GM06990 (cell line): ENCODE measurements around the gene PROKR1.
A peak's percentile ranks its signal among the peaks of the same experiment; 100 is the strongest.
"Not testable (repeated sequence)": the region's sequence is repeated elsewhere in the genome, so short reads cannot be mapped to it uniquely, and the experiment has no call there.

ENCODE experiments used
- DNase-seq: peaks from one replicate; pipeline ENCODE4 v3.0.0-alpha.2; 2011; ENCODE audit not compliant: insufficient read length; ENCODE audit errors: extremely low read depth
- H3K27me3 ChIP-seq: replicated peaks from 2 replicates; pipeline ENCODE4 v1.6.0; 2011; ENCODE audit warnings: low read length; ENCODE audit not compliant: control insufficient read depth, insufficient read depth
- H3K36me3 ChIP-seq: 2 replicates; pipeline ENCODE4 v1.5.1; 2011; ENCODE audit warnings: low read length; ENCODE audit not compliant: control insufficient read depth, insufficient read depth
- H3K4me3 ChIP-seq: replicated peaks from 2 replicates; pipeline ENCODE4 v1.5.1; 2011; ENCODE audit warnings: low read depth, mild to moderate bottlenecking, control low read depth, low read length
- CTCF ChIP-seq: IDR thresholded peaks from 2 replicates; pipeline ENCODE4 v1.5.1; 2011; ENCODE audit warnings: low read length, control low read depth, mild to moderate bottlenecking, inconsistent platforms; ENCODE audit not compliant: insufficient read depth, poor library complexity, severe bottlenecking

Gene PROKR1

GRCh38 chr2:68643011-68643873, at the start of gene PROKR1:
Gene PROKR1 (plus strand): TSS chr2:68643579. CDS start chr2:68645822, 2,243 bp downstream.
- peaks cover 5% of the 10 kb centered on the region for H3K27me3 ChIP-seq
- DNase-seq: no peak
- peak within 1 kb of the TSS; percentile 15; the same call in 1 of the 2 replicates for H3K4me3 ChIP-seq
- TF ChIP-seq CTCF: no peak
- no peaks in the 10 kb centered on the region for H3K36me3 ChIP-seq

GRCh38 chr2:68594041-68594440, 49.3 kb upstream of the PROKR1 start:
- no peak for TF ChIP-seq CTCF
- DNase-seq: no peak
- H3K4me3 ChIP-seq: no peak overlapping the region
- H3K36me3 ChIP-seq: no peaks in the 10 kb centered on the region
- H3K27me3 ChIP-seq: no peaks in the 10 kb centered on the region

- H3K36me3 ChIP-seq: no peaks in the 10 kb centered on the region
- no peaks in the 10 kb centered on the region for H3K27me3 ChIP-seq
- peak; percentile 6 for DNase-seq
- H3K4me3 ChIP-seq: peak overlapping the region; percentile 22; the same call in 1 of the 2 replicates
- peak; percentile 94 for TF ChIP-seq CTCF
Measured at GRCh38 chr2:68594674-68595492, 48.5 kb upstream of the PROKR1 start.

- not testable (repeated sequence) for DNase-seq, H3K4me3 ChIP-seq, H3K36me3 ChIP-seq, H3K27me3 ChIP-seq
Measured at GRCh38 chr2:68595493-68595785, 47.9 kb upstream of the PROKR1 start.

- DNase-seq, H3K36me3 ChIP-seq, H3K4me3 ChIP-seq, H3K27me3 ChIP-seq: not testable (repeated sequence)
Measured at GRCh38 chr2:68600495-68600894, 42.9 kb upstream of the PROKR1 start.

GRCh38 chr2:68603059-68603458, 40.3 kb upstream of the PROKR1 start:
- no peak overlapping the region for H3K4me3 ChIP-seq
- no peaks in the 10 kb centered on the region for H3K36me3 ChIP-seq
- no peaks in the 10 kb centered on the region for H3K27me3 ChIP-seq
- no peak for DNase-seq
- no peak for TF ChIP-seq CTCF
